Lower lobe of right lung (tissue), 2 donors: ENCODE results near the gene KPNA5. TPM values are rescaled to one million over a fixed set of nuclear protein-coding genes. Genes with fewer than 3 reads are reported as not detected.
"Not testable (repeated sequence)": the region's sequence is repeated elsewhere in the genome, so short reads cannot be mapped to it uniquely, and the experiment has no call there.

Experiments
- ATAC-seq, 2 donors: fragments of 200-7000 bp; cut with Tn5 transposase; one replicate each; pipeline ENCODE4 v1.9.1; 2020 to 2022; ENCODE audit warnings: mild to moderate bottlenecking in 2 of 2, moderate library complexity in 2 of 2
- DNase-seq: peaks from one replicate; pipeline ENCODE4 v3.0.0-alpha.2; 2020
- H3K27ac ChIP-seq: fragments of 200-600 bp; one replicate; pipeline ENCODE4 v1.8.0; 2022
- H3K27me3 ChIP-seq: fragments of 200-600 bp; one replicate; pipeline ENCODE4 v1.8.0; 2022; ENCODE audit warnings: low read depth
- H3K36me3 ChIP-seq: fragments of 200-600 bp; one replicate; pipeline ENCODE4 v1.8.0; 2022; ENCODE audit warnings: mild to moderate bottlenecking
- H3K4me1 ChIP-seq: fragments of 200-600 bp; one replicate; pipeline ENCODE4 v1.8.0; 2022
- H3K4me3 ChIP-seq: fragments of 200-600 bp; one replicate; pipeline ENCODE4 v1.8.0; 2022; ENCODE audit warnings: mild to moderate bottlenecking
- H3K9me3 ChIP-seq: fragments of 200-600 bp; one replicate; pipeline ENCODE4 v1.8.0; 2022
- CTCF ChIP-seq: fragments of 200-600 bp; IDR thresholded peaks from one replicate; pipeline ENCODE4 v1.8.0; 2022; ENCODE audit warnings: antibody characterized with exemption, mild to moderate bottlenecking
- intact Hi-C: fragments of 100-400 bp; cut with DNase I; formaldehyde crosslinking; loops from one replicate; pipeline ENCODE4 v1.11.0; 2022
- total RNA-seq: library from RNA; stranded (reverse); fragmentation: NEBNext Ultra II Directional; extraction: Animal tissue kit (Norgen Biotek cat#: 25700); gene quantifications from one replicate; pipeline ENCODE4 v1.2.1, GENCODE V29; 2021
- donor health status: DM: no; HTN: yes; CAD: no; lungs with severe emphysema.

Gene KPNA5
- total RNA-seq, 1 donor from 2014 or later = 17.4 TPM

- Histone ChIP-seq H3K4me3 (no peak overlapping the region), H3K9me3 (no peaks in the 10 kb centered on the region), H3K27ac (no peak overlapping the region), H3K36me3 (peaks cover 67% of the 10 kb centered on the region), H3K4me1 (no peaks in the 10 kb centered on the region), H3K27me3 (no peaks in the 10 kb centered on the region)
- intact Hi-C loops = no loop called here
- TF ChIP-seq CTCF = no peak
- no peak for ATAC-seq
- no peak for DNase-seq
These were observed 33.3 kb downstream of the KPNA5 start for GRCh38 chr6:116714296-116714695.

- intact Hi-C loops = no loop called here
- H3K36me3 ChIP-seq = peaks cover 71% of the 10 kb centered on the region
- no peak overlapping the region for H3K4me3 ChIP-seq
These were observed 33.8 kb downstream of the KPNA5 start for GRCh38 chr6:116714761-116715160.

GRCh38 chr6:116726947-116727346, 45.9 kb downstream of the KPNA5 start:
- intact Hi-C loops = no loop called here
- TF ChIP-seq CTCF = no peak
- no peaks in the 10 kb centered on the region for H3K27me3 ChIP-seq
- H3K27ac ChIP-seq = no peak overlapping the region
- DNase-seq (no peak), ATAC-seq (no peak)
- H3K9me3 ChIP-seq = no peaks in the 10 kb centered on the region
- H3K36me3 ChIP-seq = peaks cover 92% of the 10 kb centered on the region
- H3K4me1 ChIP-seq = no peaks in the 10 kb centered on the region
- no peak overlapping the region for H3K4me3 ChIP-seq

More at GRCh38 chr6:116714761-116715160, 33.8 kb downstream of the KPNA5 start:
- TF ChIP-seq CTCF = no peak
- Histone ChIP-seq H3K4me1 (no peaks in the 10 kb centered on the region), H3K9me3 (no peaks in the 10 kb centered on the region), H3K27me3 (no peaks in the 10 kb centered on the region), H3K27ac (no peak overlapping the region)
- ATAC-seq = no peak
- no peak for DNase-seq

- intact Hi-C loops = no loop called here
- Histone ChIP-seq H3K36me3 (peaks cover 68% of the 10 kb centered on the region), H3K9me3 (no peaks in the 10 kb centered on the region), H3K27me3 (no peaks in the 10 kb centered on the region), H3K4me1 (no peaks in the 10 kb centered on the region), H3K27ac (no peak overlapping the region), H3K4me3 (no peak overlapping the region)
- no peak for TF ChIP-seq CTCF
- ATAC-seq (no peak), DNase-seq (no peak)
These were observed 49.5 kb downstream of the KPNA5 start for GRCh38 chr6:116730513-116730912.

GRCh38 chr6:116737004-116737403, 56.0 kb downstream of the KPNA5 start:
- DNase-seq (no peak), ATAC-seq (no peak)
- TF ChIP-seq CTCF = no peak
- intact Hi-C loops = no loop called here
- Histone ChIP-seq H3K27me3 (no peaks in the 10 kb centered on the region), H3K36me3 (peaks cover 9% of the 10 kb centered on the region), H3K4me1 (no peaks in the 10 kb centered on the region), H3K4me3 (no peak overlapping the region), H3K9me3 (peaks cover 6% of the 10 kb centered on the region), H3K27ac (no peak overlapping the region)

- H3K4me1 ChIP-seq, H3K36me3 ChIP-seq, H3K27ac ChIP-seq, intact Hi-C loops, H3K27me3 ChIP-seq, DNase-seq, ATAC-seq, H3K4me3 ChIP-seq, H3K9me3 ChIP-seq: not testable (repeated sequence)
These were observed 59.5 kb downstream of the KPNA5 start for GRCh38 chr6:116740486-116740885.
